ENCODE results near the gene FES. TPM values are rescaled to one million over a fixed set of nuclear protein-coding genes. Genes with fewer than 3 reads are reported as not detected.
A peak's percentile ranks its signal among the peaks of the same experiment; 100 is the strongest.

Gene FES
- total RNA-seq, 4 donors from 2014 or later: 3.6 to 17.9 (median 11.0) TPM

DNA sequence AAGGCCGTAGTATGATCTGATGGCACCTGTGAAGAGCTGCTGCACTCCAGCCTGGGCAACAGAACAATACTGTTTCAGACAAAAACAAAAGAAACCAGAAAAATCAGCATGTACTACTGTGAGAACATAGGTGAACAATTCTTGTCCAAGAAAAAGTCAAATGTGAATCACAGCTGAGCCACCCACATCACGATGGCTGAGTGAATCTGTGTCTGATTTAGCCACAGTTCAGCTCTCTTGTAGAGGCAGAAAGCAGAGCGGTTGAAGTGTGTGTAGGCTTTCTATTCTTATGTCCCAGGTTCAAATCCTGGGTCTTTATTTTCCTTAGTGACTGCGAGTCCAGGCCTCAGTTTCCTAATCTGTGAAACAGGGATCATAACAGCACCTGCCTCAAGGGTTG is 20.3 kb upstream of the FES start:
- no peak for DNase-seq (ENCODE audit: low spot score in 2 of 2)
- no peak overlapping the region for H3K4me3 ChIP-seq (ENCODE audit: low read depth, poor library complexity, severe bottlenecking)
- intact Hi-C loops (cut with DNase I; ENCODE audit: low total_unique reads): no loop called here
- TF ChIP-seq, protein P1, sequence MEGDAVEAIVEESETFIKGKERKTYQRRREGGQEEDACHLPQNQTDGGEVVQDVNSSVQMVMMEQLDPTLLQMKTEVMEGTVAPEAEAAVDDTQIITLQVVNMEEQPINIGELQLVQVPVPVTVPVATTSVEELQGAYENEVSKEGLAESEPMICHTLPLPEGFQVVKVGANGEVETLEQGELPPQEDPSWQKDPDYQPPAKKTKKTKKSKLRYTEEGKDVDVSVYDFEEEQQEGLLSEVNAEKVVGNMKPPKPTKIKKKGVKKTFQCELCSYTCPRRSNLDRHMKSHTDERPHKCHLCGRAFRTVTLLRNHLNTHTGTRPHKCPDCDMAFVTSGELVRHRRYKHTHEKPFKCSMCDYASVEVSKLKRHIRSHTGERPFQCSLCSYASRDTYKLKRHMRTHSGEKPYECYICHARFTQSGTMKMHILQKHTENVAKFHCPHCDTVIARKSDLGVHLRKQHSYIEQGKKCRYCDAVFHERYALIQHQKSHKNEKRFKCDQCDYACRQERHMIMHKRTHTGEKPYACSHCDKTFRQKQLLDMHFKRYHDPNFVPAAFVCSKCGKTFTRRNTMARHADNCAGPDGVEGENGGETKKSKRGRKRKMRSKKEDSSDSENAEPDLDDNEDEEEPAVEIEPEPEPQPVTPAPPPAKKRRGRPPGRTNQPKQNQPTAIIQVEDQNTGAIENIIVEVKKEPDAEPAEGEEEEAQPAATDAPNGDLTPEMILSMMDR (IDR thresholded peaks at IDR 0.05): no peak
- no peak for TF ChIP-seq POLR2A (IDR thresholded peaks at IDR 0.05)
- 83 to 90% methylated on average over 4 of the region's 4 CpGs for WGBS, 2 donors

DNA sequence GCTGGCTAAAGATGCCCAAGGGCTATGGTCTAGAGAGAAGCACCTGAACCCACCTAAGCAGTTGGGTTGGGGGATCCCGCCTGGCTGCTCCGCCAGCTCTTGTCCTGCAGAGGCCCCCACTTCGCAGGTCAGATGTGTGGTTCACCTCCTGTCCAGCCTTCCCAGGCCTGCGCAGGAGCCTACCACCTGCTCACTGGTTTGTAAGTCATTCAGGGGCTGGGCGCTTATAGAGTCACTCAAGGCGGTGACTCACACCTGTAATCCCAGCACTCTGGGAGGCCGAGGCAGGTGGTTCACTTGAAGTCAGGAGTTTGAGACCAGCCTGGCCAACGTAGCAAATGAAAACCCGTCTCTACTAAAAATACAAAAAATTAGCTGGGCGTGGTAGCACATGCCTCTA is 19.8 kb upstream of the FES start:
- intact Hi-C loops (cut with DNase I; ENCODE audit: low total_unique reads): no loop called here
- no peak overlapping the region for H3K4me3 ChIP-seq (ENCODE audit: low read depth, poor library complexity, severe bottlenecking)
- peak in 1 of 2 donors; percentile 76 for DNase-seq (ENCODE audit: low spot score in 2 of 2)
- no peak for TF ChIP-seq POLR2A (IDR thresholded peaks at IDR 0.05)
- TF ChIP-seq, protein P1 (IDR thresholded peaks at IDR 0.05): no peak
- 95 to 98% methylated on average over 10 of the region's 10 CpGs for WGBS, 2 donors

DNA sequence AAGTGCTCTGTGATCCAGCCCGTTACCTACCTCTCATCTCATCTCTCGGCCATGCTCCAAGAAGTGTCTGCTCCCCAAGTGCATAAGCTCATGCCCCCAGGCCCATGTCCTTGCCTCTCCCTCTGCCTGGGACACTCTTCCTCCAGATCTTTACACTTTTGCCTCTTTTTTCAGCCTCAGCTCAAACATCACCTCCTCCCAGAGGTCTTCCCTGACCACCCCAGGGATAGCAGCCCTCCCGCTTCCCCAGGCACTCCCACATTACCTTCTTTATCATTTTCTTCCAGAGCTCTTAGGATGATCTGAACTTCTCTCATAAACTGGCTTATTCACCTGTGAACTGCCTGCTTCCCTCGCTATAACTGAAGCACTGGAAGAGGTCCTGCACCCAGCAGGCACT is 18.6 kb upstream of the FES start:
- intact Hi-C loops (cut with DNase I; ENCODE audit: low total_unique reads): no loop called here

DNA sequence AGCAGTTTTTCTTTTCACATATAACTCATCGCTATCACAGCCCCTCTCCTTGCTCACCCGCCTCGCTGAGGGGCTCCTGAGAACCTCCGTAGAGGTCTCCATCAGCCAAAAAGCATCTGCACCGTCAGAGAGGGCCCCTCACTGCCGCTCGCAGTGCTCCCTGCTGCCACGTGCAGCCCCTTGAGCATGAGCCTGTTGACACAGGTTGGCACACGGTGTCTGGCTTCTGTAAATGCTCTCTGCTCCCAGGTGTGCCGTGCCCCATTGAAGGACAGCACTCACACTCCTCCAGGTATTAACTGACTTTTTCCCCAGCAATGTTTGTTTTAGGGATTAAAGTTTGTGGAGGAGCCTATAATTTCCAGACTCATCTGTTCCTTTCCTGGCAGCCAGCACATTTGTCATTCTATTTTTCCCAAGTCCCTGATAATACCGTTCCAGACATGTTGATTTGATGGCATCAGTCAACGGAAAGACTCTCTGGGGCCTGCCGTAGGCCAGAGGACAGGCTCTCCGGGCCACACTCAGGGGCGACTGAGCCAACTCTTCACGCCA is 18.1 kb upstream of the FES start:
- WGBS, 2 donors: 61 to 62% methylated on average over 16 of the region's 16 CpGs
- TF ChIP-seq POLR2A (IDR thresholded peaks at IDR 0.05): no peak
- TF ChIP-seq, protein P1 (IDR thresholded peaks at IDR 0.05): no peak
- intact Hi-C loops (cut with DNase I; ENCODE audit: low total_unique reads): no loop called here
- H3K4me3 ChIP-seq (ENCODE audit: low read depth, poor library complexity, severe bottlenecking): no peak overlapping the region
- DNase-seq (ENCODE audit: low spot score in 2 of 2): no peak

More for the DNA sequence above, 18.6 kb upstream of the FES start:
- no peak for DNase-seq (ENCODE audit: low spot score in 2 of 2)
- TF ChIP-seq POLR2A (IDR thresholded peaks at IDR 0.05): no peak
- TF ChIP-seq, protein P1 (IDR thresholded peaks at IDR 0.05): no peak
- no peak overlapping the region for H3K4me3 ChIP-seq (ENCODE audit: low read depth, poor library complexity, severe bottlenecking)
- WGBS, 2 donors: 84 to 89% methylated on average over 4 of the region's 4 CpGs

DNA sequence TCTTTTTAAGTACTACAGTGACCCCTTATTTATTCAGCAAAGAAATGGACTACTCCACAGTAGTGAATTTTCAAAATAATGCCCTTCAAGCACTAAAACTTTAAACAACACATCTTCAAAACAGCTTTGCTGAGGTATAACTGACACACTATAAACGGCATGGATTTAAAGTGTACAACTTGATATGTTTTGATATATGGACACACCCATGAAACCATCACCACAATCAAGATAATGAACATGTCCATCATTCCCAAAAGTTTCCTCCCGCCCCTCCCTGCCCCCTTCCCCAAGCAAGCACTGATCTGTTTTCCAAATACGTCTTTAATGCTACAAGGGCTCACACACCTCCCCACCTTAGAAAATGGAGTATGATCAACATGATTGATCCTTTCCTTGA is 17.5 kb upstream of the FES start:
- WGBS, 2 donors: 74 to 84% methylated on average over 3 of the region's 3 CpGs
- TF ChIP-seq POLR2A (IDR thresholded peaks at IDR 0.05): no peak
- TF ChIP-seq, protein P1 (IDR thresholded peaks at IDR 0.05): no peak
- intact Hi-C loops (cut with DNase I; ENCODE audit: low total_unique reads): no loop called here
- H3K4me3 ChIP-seq (ENCODE audit: low read depth, poor library complexity, severe bottlenecking): no peak overlapping the region
- no peak for DNase-seq (ENCODE audit: low spot score in 2 of 2)

DNA sequence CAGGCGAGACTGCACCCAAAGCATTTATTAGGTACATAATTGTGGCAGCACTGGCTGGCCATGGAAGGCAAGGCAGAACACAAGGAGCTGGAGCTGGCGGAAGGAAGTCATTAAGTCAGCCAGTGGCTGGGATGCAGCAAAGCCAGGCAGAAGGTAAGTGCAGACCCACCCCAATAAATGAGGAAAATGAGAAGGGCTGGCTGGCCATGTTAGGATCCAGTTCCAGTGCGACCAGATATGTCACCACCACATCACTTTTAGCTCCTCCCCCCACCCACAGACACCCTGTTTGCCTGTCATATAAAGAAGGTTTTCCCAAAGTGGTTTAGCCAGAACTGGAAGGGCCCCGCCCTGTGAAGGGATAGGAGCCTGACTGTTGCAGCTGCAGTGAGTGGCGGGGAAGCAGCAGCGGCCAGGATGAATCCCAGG is 16.0 kb upstream of the FES start, which contains the start of gene FURIN:
FURIN (plus strand) TSS at position 328 of the 429 bp plus-strand sequence. CDS start 7,153 bp downstream, outside the sequence.
- intact Hi-C loops (cut with DNase I; ENCODE audit: low total_unique reads): no loop called here
- 50 to 71% methylated on average over 6 of the region's 6 CpGs for WGBS, 2 donors
- no peak for TF ChIP-seq POLR2A (IDR thresholded peaks at IDR 0.05)
- TF ChIP-seq, protein P1 (IDR thresholded peaks at IDR 0.05): no peak
- no peak within 1 kb of the TSS for H3K4me3 ChIP-seq (ENCODE audit: low read depth, poor library complexity, severe bottlenecking)
- DNase-seq (ENCODE audit: low spot score in 2 of 2): peak in 1 of 2 donors; percentile 71
